Daoy (cell line): ENCODE data around the gene ERN1. TPM values are rescaled to one million over a fixed set of nuclear protein-coding genes. Genes with fewer than 3 reads are reported as not detected.
"Not testable (repeated sequence)": the region's sequence is repeated elsewhere in the genome, so short reads cannot be mapped to it uniquely, and the experiment has no call there.

Experiments used
- DNase-seq: peaks from one replicate; pipeline ENCODE4 v3.0.0-alpha.2; 2015; ENCODE audit warnings: low read depth
- total RNA-seq: library from RNA; depleted of rRNA; stranded (reverse); fragments of >200 nt; shearing (Covaris generic); gene quantifications from 2 replicates; pipeline ENCODE4 v1.2.3, GENCODE V29; 2014

ERN1 gene
- total RNA-seq, 1 experiment from 2014 or later, result 5.2 TPM

GRCh38 chr17:64135000-64135399, 5.1 kb upstream of the ERN1 start:
- DNase-seq, result no peak

GRCh38 chr17:64134216-64134970, 4.4 kb upstream of the ERN1 start:
- no peak for DNase-seq

GRCh38 chr17:64133546-64134215, 3.7 kb upstream of the ERN1 start:
- peak; percentile 50 for DNase-seq

- no peak for DNase-seq
Observed at GRCh38 chr17:64131606-64132270, 1.8 kb upstream of the ERN1 start.

GRCh38 chr17:64130559-64131001, 636 bp upstream of the ERN1 start:
- DNase-seq, result peak; percentile 83

- no peak for DNase-seq
Observed at GRCh38 chr17:64129515-64129764, 504 bp downstream of the ERN1 start.

GRCh38 chr17:64128787-64129514, 993 bp downstream of the ERN1 start:
- DNase-seq, result peak; percentile 44

GRCh38 chr17:64126918-64127317, 3.0 kb downstream of the ERN1 start:
- DNase-seq, result no peak

- no peak for DNase-seq
Observed at GRCh38 chr17:64125937-64126336, 4.0 kb downstream of the ERN1 start.

- no peak for DNase-seq
Observed at GRCh38 chr17:64124609-64125008, 5.3 kb downstream of the ERN1 start.

- no peak for DNase-seq
Observed at GRCh38 chr17:64123114-64123513, 6.8 kb downstream of the ERN1 start.

- DNase-seq, result not testable (repeated sequence)
Observed at GRCh38 chr17:64120972-64121786, 8.8 kb downstream of the ERN1 start.

GRCh38 chr17:64120159-64120810, 9.7 kb downstream of the ERN1 start:
- DNase-seq, result no peak

GRCh38 chr17:64117981-64118979, 11.7 kb downstream of the ERN1 start:
- DNase-seq, result no peak

- DNase-seq, result no peak
Observed at GRCh38 chr17:64115822-64116534, 14.0 kb downstream of the ERN1 start.

- DNase-seq, result no peak
Observed at GRCh38 chr17:64115043-64115698, 14.8 kb downstream of the ERN1 start.

- DNase-seq, result no peak
Observed at GRCh38 chr17:64113006-64113405, 16.9 kb downstream of the ERN1 start.

- no peak for DNase-seq
Observed at GRCh38 chr17:64111831-64112230, 18.1 kb downstream of the ERN1 start.
